Breast epithelium (tissue), 4 donors: ENCODE data around the gene CDA. TPM values are rescaled to one million over a fixed set of nuclear protein-coding genes. Genes with fewer than 3 reads are reported as not detected.

Source experiments
- DNase-seq, 2 donors: peaks; one replicate each; pipeline ENCODE4 v3.0.0-alpha.2; 2019; ENCODE audit warnings: low spot score in 2 of 2
- H3K27ac ChIP-seq, 2 donors: fragments of 200-600 bp; sonication (generic) in 1 of 2; one replicate each; pipeline ENCODE4 v1.5.1; 2016 to 2019; ENCODE audit warnings: mild to moderate bottlenecking in 1 of 2
- H3K27me3 ChIP-seq, 2 donors: fragments of 200-600 bp; sonication (generic) in 1 of 2; one replicate each; pipeline versions ENCODE4 v1.5.1 to v1.6.0; 2017 to 2019; ENCODE audit warnings: control low read depth in 1 of 2, mild to moderate bottlenecking in 1 of 2
- H3K36me3 ChIP-seq: fragments of 200-600 bp; one replicate; pipeline ENCODE4 v1.5.1; 2019
- H3K4me1 ChIP-seq, 2 donors: fragments of 200-600 bp; sonication (generic); one replicate each; pipeline ENCODE4 v1.5.1; 2016 to 2019; ENCODE audit warnings: control low read depth in 1 of 2
- H3K4me3 ChIP-seq, 3 donors: fragments of 200-600 bp; sonication (generic); 1 replicate in 2 of 3; 2 replicates in 1 of 3; pipeline ENCODE4 v1.5.1; 2016 to 2019; ENCODE audit warnings: mild to moderate bottlenecking in 3 of 3, moderate library complexity in 2 of 3
- H3K9me3 ChIP-seq, 2 donors: fragments of 200-600 bp; sonication (generic) in 1 of 2; one replicate each; pipeline ENCODE4 v1.5.1; 2016 to 2019; ENCODE audit warnings: control low read depth in 1 of 2
- POLR2A ChIP-seq: fragments of 450-650 bp; IDR thresholded peaks from one replicate; pipeline ENCODE4 v1.6.1; 2016; ENCODE audit warnings: antibody characterized with exemption, mild to moderate bottlenecking, moderate library complexity
- POLR2AphosphoS5 ChIP-seq, 3 donors: sonication (generic); formaldehyde crosslinking; IDR thresholded peaks; one replicate each; pipeline ENCODE4 v1.6.1; 2017; ENCODE audit warnings: antibody characterized with exemption in 3 of 3
- intact Hi-C: fragments of 100-400 bp; cut with DNase I; formaldehyde crosslinking; loops from one replicate; pipeline ENCODE4 v1.15.1; 2023; ENCODE audit warnings: low total_unique reads
- total RNA-seq, 3 donors: library from RNA; depleted of rRNA; stranded (reverse); fragments of >200 nt; gene quantifications; one replicate each; pipeline ENCODE4 v1.1.0, GENCODE V29; 2016
- TF ChIP-seq, protein P1 (sequence below), 3 donors: fragments of 450-650 bp; IDR thresholded peaks; one replicate each; pipeline ENCODE4 v1.5.1; 2016 to 2017; ENCODE audit warnings: antibody characterized with exemption in 3 of 3, mild to moderate bottlenecking in 3 of 3, moderate library complexity in 3 of 3

The CDA gene
- total RNA-seq, 3 donors from 2014 or later: 0.98 to 1.3 (median 1.0) TPM

DNA sequence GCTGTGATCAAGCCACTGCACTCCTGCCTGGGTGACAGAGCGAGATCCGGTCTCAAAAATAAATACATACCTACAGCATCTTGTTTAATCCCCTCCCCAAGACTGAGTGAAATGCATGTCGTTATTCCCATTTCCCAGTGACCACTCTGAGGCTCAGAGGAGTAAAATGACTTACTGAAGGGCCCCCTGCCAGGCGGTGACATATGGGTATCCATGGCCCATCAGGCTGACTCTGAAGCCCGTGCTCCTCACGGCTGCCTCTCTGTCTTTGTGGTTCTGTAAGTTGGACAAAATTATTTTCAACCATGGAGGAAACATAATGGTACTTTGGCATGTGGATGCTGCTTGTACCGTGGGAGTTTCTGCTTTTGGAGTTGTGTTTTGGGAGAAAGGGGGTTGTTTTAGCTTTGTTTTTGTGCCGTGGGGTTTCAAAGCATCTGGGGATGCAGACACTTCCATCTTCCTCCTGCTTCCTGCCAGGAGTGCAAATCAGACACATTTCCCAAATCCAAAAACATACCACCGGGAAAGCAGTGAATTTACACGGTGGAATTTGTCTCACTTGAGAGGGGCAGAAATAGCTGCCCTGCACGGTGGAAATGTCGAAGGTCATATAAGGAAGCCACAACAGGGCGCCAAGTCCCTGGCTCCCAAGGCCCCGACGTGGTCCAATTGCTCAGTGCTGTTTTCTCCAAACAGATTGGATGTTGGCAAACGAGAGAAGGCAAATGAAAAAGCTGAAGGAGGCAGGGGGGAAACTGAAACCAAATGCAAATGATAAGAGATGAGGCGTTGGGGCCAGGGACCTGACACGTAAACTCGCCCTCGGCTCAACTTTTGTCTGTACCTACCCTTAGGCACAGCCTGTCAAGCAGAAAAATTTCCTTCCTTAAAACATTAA lies 27.3 kb downstream of the CDA start:
- H3K9me3 ChIP-seq: no peaks in the 10 kb centered on the region
- no peaks in the 10 kb centered on the region for H3K4me1 ChIP-seq
- intact Hi-C loops: no loop called here
- H3K27ac ChIP-seq: peak overlapping the region in 1 of 2 donors; percentile 25
- TF ChIP-seq POLR2A: no peak
- TF ChIP-seq, protein P1, sequence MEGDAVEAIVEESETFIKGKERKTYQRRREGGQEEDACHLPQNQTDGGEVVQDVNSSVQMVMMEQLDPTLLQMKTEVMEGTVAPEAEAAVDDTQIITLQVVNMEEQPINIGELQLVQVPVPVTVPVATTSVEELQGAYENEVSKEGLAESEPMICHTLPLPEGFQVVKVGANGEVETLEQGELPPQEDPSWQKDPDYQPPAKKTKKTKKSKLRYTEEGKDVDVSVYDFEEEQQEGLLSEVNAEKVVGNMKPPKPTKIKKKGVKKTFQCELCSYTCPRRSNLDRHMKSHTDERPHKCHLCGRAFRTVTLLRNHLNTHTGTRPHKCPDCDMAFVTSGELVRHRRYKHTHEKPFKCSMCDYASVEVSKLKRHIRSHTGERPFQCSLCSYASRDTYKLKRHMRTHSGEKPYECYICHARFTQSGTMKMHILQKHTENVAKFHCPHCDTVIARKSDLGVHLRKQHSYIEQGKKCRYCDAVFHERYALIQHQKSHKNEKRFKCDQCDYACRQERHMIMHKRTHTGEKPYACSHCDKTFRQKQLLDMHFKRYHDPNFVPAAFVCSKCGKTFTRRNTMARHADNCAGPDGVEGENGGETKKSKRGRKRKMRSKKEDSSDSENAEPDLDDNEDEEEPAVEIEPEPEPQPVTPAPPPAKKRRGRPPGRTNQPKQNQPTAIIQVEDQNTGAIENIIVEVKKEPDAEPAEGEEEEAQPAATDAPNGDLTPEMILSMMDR (IDR thresholded peaks at IDR 0.05): no peak
- TF ChIP-seq POLR2AphosphoS5 (IDR thresholded peaks at IDR 0.05): no peak
- H3K4me3 ChIP-seq: peak overlapping the region in 2 of 3 donors; percentile 13 to 26
- no peaks in the 10 kb centered on the region for H3K36me3 ChIP-seq
- DNase-seq: no peak
- H3K27me3 ChIP-seq: no peaks in the 10 kb centered on the region

DNA sequence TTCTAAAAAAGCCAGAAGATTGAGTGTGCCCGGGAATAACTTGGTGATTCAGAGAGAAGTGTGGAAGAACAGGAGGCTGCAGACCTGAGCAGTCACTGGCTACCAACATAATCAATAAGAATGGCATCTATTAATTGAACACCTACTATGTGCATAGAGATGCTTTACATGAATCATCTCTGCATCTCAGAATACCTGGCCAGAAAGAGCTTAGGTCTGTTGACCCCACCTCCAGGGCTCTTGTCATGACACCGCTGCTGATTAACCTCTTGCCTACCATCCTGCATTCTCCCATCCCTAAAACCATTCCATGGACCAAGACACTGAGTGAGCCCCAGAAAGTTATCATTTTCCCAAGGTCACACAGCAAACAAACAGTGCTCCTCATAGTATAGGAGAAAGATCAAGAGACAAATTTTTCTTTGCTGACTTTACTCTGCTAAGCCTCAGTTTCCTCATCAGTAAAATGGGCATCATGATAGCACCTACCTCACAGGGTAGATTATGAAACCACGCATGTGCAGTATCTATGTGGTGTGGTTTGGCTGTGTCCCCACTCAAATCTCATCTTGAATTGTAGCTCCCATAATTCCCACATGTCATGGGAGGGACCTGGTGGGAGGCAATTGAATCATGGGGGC lies 28.1 kb downstream of the CDA start:
- TF ChIP-seq, protein P1 (IDR thresholded peaks at IDR 0.05): no peak
- Histone ChIP-seq H3K4me1 (no peaks in the 10 kb centered on the region), H3K27ac (no peak overlapping the region), H3K4me3 (peak overlapping the region in 2 of 3 donors; percentile 13 to 26), H3K9me3 (no peaks in the 10 kb centered on the region), H3K27me3 (no peaks in the 10 kb centered on the region), H3K36me3 (no peaks in the 10 kb centered on the region)
- no peak for DNase-seq
- intact Hi-C loops: no loop called here

DNA sequence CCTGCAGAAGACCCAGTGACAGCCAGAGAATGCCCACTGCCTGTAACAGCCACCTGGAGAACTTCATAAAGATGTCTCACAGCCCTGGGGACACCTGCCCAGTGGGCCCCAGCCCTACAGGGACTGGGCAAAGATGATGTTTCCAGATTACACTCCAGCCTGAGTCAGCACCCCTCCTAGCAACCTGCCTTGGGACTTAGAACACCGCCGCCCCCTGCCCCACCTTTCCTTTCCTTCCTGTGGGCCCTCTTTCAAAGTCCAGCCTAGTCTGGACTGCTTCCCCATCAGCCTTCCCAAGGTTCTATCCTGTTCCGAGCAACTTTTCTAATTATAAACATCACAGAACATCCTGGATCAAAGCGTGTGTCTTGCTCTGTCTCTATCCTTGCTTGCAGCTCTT lies 29.7 kb downstream of the CDA start:
- no peaks in the 10 kb centered on the region for H3K4me1 ChIP-seq
- intact Hi-C loops: no loop called here
- DNase-seq: no peak
- H3K27me3 ChIP-seq: no peaks in the 10 kb centered on the region
- H3K9me3 ChIP-seq: no peaks in the 10 kb centered on the region
- TF ChIP-seq POLR2AphosphoS5 (IDR thresholded peaks at IDR 0.05): no peak
- no peak for TF ChIP-seq POLR2A
- TF ChIP-seq, protein P1 (IDR thresholded peaks at IDR 0.05): no peak
- no peak overlapping the region for H3K4me3 ChIP-seq
- no peaks in the 10 kb centered on the region for H3K36me3 ChIP-seq
- H3K27ac ChIP-seq: no peak overlapping the region

DNA sequence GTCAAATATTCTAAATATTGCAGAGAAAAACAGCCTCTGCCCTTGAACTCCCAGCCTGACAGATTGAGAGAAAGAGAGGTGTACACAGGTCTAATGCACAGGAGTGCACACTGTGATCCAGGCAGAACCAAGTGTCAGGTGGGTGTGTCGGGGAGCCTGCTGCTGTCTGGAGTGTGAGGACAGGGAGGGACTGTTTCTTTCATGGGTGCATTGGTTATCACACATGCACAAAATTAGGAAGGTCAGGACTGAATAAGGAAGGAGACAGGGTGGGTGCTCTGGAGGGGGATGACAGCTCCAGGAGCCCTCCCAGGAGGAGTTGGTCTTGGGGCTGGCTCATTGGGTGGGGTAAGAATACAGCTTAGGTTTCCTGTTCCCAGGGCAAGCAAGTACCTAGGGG lies 31.1 kb downstream of the CDA start:
- no peaks in the 10 kb centered on the region for H3K4me1 ChIP-seq
- H3K27me3 ChIP-seq: no peaks in the 10 kb centered on the region
- DNase-seq: no peak
- TF ChIP-seq POLR2A: no peak
- TF ChIP-seq POLR2AphosphoS5 (IDR thresholded peaks at IDR 0.05): no peak
- TF ChIP-seq, protein P1 (IDR thresholded peaks at IDR 0.05): no peak
- H3K4me3 ChIP-seq: no peak overlapping the region
- intact Hi-C loops: no loop called here
- no peaks in the 10 kb centered on the region for H3K9me3 ChIP-seq
- no peaks in the 10 kb centered on the region for H3K36me3 ChIP-seq
- H3K27ac ChIP-seq: no peak overlapping the region

DNA sequence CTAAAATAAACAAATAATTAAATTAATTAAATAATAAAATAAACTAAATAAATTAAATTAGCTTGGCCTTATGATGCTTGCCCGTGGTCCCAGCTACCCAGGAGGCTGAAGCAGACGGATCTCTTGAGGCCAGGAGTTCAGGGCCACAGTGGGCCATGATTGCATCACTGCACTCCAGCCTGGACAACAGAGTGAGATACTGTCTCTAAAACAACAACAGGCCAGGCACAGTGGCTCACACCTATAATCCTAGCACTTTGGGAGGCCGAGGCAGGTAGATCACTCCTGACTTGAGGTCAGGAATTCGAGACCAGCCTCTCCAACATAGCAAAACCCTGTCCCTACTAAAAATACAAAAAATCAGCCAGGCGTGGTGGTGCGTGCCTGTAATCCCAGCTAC lies 32.1 kb downstream of the CDA start:
- Histone ChIP-seq H3K9me3 (no peaks in the 10 kb centered on the region), H3K4me1 (no peaks in the 10 kb centered on the region), H3K27ac (no peak overlapping the region), H3K4me3 (no peak overlapping the region), H3K36me3 (no peaks in the 10 kb centered on the region), H3K27me3 (no peaks in the 10 kb centered on the region)
- no peak for DNase-seq
- intact Hi-C loops: no loop called here
- TF ChIP-seq, protein P1 (IDR thresholded peaks at IDR 0.05): no peak
- TF ChIP-seq POLR2A: no peak
- TF ChIP-seq POLR2AphosphoS5 (IDR thresholded peaks at IDR 0.05): no peak
